OCI-LY3 (cell line): ENCODE data around the gene NT5E.

Experiments
- H2AFZ ChIP-seq: fragments of 200-600, 300-600 bp; shearing (Covaris generic); 2 replicates; pipeline ENCODE4 v1.6.0; 2014; ENCODE audit warnings: antibody characterized with exemption, low read depth, low read length
- H3K27ac ChIP-seq: fragments of 200-600, 300-600 bp; sonication (generic); 2 replicates; pipeline ENCODE4 v1.5.1; 2014; ENCODE audit warnings: mild to moderate bottlenecking, low read length, moderate library complexity, mixed read lengths
- H3K27me3 ChIP-seq: fragments of 200-600, 300-600 bp; sonication (generic); 2 replicates; pipeline ENCODE4 v1.6.1; 2014; ENCODE audit warnings: low read depth, low read length, mixed read lengths
- H3K36me3 ChIP-seq: fragments of 200-600, 300-600 bp; sonication (generic); replicated peaks from 2 replicates; pipeline ENCODE3; 2014; ENCODE audit warnings: low read depth, low read length, mixed read lengths
- H3K4me1 ChIP-seq: fragments of 300-600, 200-600 bp; sonication (generic); 2 replicates; pipeline ENCODE4 v1.6.1; 2014; ENCODE audit warnings: low read length, mixed read lengths
- H3K4me2 ChIP-seq: fragments of 200-600, 300-600 bp; sonication (generic); 2 replicates; pipeline ENCODE4 v1.6.1; 2014; ENCODE audit warnings: low read length, mixed read lengths
- H3K4me3 ChIP-seq: fragments of 300-600, 200-600 bp; sonication (generic); 2 replicates; pipeline ENCODE4 v1.5.1; 2014; ENCODE audit warnings: antibody characterized with exemption, mild to moderate bottlenecking, low read length, moderate library complexity
- H3K79me2 ChIP-seq: fragments of 300-600, 200-600 bp; shearing (Covaris generic); 2 replicates; pipeline ENCODE4 v1.6.1; 2014; ENCODE audit warnings: mild to moderate bottlenecking, low read length, mixed read lengths
- H3K9ac ChIP-seq: fragments of 300-600, 200-600 bp; shearing (Covaris generic); 2 replicates; pipeline ENCODE4 v1.6.0; 2014; ENCODE audit warnings: mild to moderate bottlenecking, low read length, moderate library complexity
- H3K9me3 ChIP-seq: fragments of 200-600, 300-600 bp; shearing (Covaris generic); 2 replicates; pipeline ENCODE4 v1.6.1; 2014; ENCODE audit warnings: low read length, mixed read lengths; ENCODE audit not compliant: insufficient read depth
- H4K20me1 ChIP-seq: fragments of 200-600, 300-600 bp; sonication (generic); 2 replicates; pipeline ENCODE4 v1.6.1; 2016; ENCODE audit warnings: low read length, mixed read lengths; ENCODE audit not compliant: insufficient read depth
- EZH2phosphoT487 ChIP-seq: fragments of 200-600 bp; shearing (Covaris generic); IDR thresholded peaks from 2 replicates; pipeline ENCODE4 v1.6.1; 2018; ENCODE audit warnings: antibody characterized with exemption, mixed run types, low read depth
- TF ChIP-seq, protein P1 (sequence below): fragments of 200-600, 300-600 bp; sonication (generic); IDR thresholded peaks from 2 replicates; pipeline ENCODE4 v1.5.1; 2014; ENCODE audit warnings: antibody characterized with exemption, low read length, low read depth

NT5E gene

DNA sequence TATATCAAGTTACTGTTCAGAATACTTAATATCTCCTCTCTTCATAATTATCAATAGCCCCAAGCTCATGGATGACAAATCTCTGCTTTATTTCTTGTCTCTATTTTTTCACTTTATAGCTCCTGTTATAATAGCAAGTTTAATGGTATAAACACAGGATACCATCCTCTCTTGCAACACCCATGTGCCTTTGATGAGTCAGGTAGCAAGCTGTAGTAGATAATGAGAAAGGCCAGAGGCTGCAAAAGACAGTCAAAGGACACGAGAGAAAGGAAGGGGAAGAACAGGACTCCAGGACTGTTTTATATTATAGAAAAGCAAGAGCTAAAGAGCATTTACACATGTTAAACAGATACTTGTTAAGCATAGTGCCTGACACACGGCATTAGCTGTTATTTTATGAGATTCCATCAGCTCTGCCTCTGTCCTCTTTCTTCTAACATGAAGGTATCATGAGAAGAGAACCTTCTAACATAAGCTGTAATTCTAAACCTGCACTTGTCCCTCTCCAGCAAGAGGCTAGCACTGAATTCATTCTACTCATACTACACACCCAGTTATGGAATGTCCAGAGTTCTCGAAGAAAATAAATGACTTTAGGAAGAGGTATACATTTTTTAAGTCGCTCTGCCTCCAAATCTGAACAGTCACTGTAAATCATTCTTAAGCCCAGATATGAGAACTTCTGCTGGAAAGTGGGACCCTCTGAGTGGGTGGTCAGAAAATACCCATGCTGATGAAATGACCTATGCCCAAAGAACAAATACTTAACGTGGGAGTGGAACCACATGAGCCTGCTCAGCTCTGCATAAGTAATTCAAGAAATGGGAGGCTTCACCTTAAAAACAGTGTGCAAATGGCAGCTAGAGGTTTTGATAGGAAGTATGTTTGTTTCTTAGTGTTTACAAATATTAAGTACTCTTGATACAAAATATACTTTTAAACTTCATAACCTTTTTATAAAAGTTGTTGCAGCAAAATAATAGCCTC is 45.0 kb downstream of the NT5E start:
- no peak overlapping the region for H2AFZ ChIP-seq
- no peaks in the 10 kb centered on the region for H3K36me3 ChIP-seq
- H3K9ac ChIP-seq, result no peak overlapping the region
- H3K79me2 ChIP-seq, result no peaks in the 10 kb centered on the region
- TF ChIP-seq EZH2phosphoT487, result no peak
- TF ChIP-seq, protein P1, sequence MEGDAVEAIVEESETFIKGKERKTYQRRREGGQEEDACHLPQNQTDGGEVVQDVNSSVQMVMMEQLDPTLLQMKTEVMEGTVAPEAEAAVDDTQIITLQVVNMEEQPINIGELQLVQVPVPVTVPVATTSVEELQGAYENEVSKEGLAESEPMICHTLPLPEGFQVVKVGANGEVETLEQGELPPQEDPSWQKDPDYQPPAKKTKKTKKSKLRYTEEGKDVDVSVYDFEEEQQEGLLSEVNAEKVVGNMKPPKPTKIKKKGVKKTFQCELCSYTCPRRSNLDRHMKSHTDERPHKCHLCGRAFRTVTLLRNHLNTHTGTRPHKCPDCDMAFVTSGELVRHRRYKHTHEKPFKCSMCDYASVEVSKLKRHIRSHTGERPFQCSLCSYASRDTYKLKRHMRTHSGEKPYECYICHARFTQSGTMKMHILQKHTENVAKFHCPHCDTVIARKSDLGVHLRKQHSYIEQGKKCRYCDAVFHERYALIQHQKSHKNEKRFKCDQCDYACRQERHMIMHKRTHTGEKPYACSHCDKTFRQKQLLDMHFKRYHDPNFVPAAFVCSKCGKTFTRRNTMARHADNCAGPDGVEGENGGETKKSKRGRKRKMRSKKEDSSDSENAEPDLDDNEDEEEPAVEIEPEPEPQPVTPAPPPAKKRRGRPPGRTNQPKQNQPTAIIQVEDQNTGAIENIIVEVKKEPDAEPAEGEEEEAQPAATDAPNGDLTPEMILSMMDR, result no peak
- no peaks in the 10 kb centered on the region for H3K9me3 ChIP-seq
- no peaks in the 10 kb centered on the region for H4K20me1 ChIP-seq
- H3K4me1 ChIP-seq, result no peaks in the 10 kb centered on the region
- H3K4me3 ChIP-seq, result no peak overlapping the region
- H3K27ac ChIP-seq, result no peak overlapping the region
- H3K27me3 ChIP-seq, result no peaks in the 10 kb centered on the region
- no peak overlapping the region for H3K4me2 ChIP-seq

DNA sequence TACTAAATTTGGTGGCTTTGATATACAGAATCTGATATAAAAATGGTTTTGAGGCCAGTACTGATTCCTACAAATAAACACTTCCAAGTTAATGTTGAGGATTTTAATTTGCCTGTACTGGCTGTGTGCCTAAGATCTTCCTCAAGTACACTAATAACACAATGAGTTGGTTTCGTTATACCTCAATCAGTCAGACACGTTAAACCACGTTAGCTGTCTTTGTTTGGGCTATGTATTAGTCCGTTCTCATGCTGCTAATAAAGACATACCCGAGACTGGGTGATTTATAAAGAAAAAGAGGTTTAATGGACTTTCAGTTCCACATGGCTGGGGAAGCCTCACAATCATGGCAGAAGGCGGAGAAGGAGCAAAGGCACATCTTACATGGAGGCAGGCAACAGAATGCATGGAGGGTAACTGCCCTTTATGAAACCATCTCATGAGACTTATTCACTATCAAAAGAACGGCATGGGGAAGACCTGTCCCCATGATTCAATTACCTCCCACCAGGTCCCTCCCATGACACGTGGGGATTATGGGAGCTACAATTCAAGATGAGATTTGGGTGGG is 46.2 kb downstream of the NT5E start:
- no peaks in the 10 kb centered on the region for H3K79me2 ChIP-seq
- H2AFZ ChIP-seq, result no peak overlapping the region
- no peaks in the 10 kb centered on the region for H3K27me3 ChIP-seq
- no peaks in the 10 kb centered on the region for H3K9me3 ChIP-seq
- no peak for TF ChIP-seq EZH2phosphoT487
- TF ChIP-seq, protein P1, result no peak
- H3K4me2 ChIP-seq, result no peak overlapping the region
- no peak overlapping the region for H3K9ac ChIP-seq
- H4K20me1 ChIP-seq, result no peaks in the 10 kb centered on the region
- H3K4me3 ChIP-seq, result no peak overlapping the region
- H3K36me3 ChIP-seq, result no peaks in the 10 kb centered on the region
- H3K27ac ChIP-seq, result no peak overlapping the region
- H3K4me1 ChIP-seq, result no peaks in the 10 kb centered on the region

DNA sequence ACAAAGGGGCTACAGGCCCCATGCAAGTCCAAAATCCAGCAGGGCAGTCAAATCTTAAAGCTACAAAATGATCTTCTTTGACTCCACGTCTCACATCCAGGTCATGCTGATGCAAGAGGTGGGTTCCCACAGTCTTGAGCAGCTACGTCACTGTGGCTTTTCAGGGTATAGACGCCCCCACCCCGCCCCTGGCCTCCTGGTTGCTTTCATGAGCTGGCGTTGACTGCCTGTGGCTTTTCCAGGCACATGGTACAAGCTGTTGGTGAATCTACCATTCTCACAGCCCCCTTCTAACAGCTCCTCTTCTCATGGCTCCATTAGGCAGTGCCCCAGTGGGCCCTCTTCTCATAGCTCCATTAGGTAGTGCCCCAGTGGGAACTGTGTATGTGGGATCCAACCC is 47.0 kb downstream of the NT5E start:
- no peak overlapping the region for H3K27ac ChIP-seq

More for the DNA sequence above, 47.0 kb downstream of the NT5E start:
- no peaks in the 10 kb centered on the region for H3K79me2 ChIP-seq
- H3K27me3 ChIP-seq, result no peaks in the 10 kb centered on the region
- H3K9ac ChIP-seq, result no peak overlapping the region
- H3K4me3 ChIP-seq, result no peak overlapping the region
- TF ChIP-seq, protein P1, result no peak
- TF ChIP-seq EZH2phosphoT487, result no peak
- H3K9me3 ChIP-seq, result no peaks in the 10 kb centered on the region
- H2AFZ ChIP-seq, result no peak overlapping the region
- no peaks in the 10 kb centered on the region for H4K20me1 ChIP-seq
- no peaks in the 10 kb centered on the region for H3K36me3 ChIP-seq
- H3K4me1 ChIP-seq, result no peaks in the 10 kb centered on the region
- H3K4me2 ChIP-seq, result no peak overlapping the region
